Hepatocyte (in vitro differentiated cells): ENCODE data around the gene CLEC16A. TPM values are rescaled to one million over a fixed set of nuclear protein-coding genes. Genes with fewer than 3 reads are reported as not detected.

Experiments
- DNase-seq: peaks from one replicate; pipeline ENCODE4 v3.0.0-alpha.2; 2016; ENCODE audit warnings: low spot score
- H2AFZ ChIP-seq: fragments of 200-600 bp; sonication (generic); 2 replicates; pipeline ENCODE4 v1.6.0; 2016; ENCODE audit warnings: antibody characterized with exemption, mild to moderate bottlenecking
- H3K27ac ChIP-seq: fragments of 200-600 bp; sonication (generic); 2 replicates; pipeline ENCODE4 v1.5.1; 2016; ENCODE audit warnings: mild to moderate bottlenecking
- H3K27me3 ChIP-seq: fragments of 200-600 bp; sonication (generic); 2 replicates; pipeline ENCODE4 v1.6.1; 2016
- H3K36me3 ChIP-seq: fragments of 200-600 bp; sonication (generic); replicated peaks from 2 replicates; pipeline ENCODE4 v1.5.1; 2016; ENCODE audit warnings: low read depth; ENCODE audit not compliant: insufficient read depth
- H3K4me1 ChIP-seq: fragments of 200-600 bp; sonication (generic); 2 replicates; pipeline ENCODE4 v1.5.1; 2016; ENCODE audit warnings: mild to moderate bottlenecking, moderate library complexity; ENCODE audit not compliant: insufficient read depth
- H3K4me2 ChIP-seq: fragments of 200-600 bp; sonication (generic); 2 replicates; pipeline ENCODE4 v1.6.0; 2016
- H3K4me3 ChIP-seq: fragments of 200-600 bp; sonication (generic); 2 replicates; pipeline ENCODE4 v1.5.1; 2016; ENCODE audit warnings: mild to moderate bottlenecking
- H3K79me2 ChIP-seq: fragments of 200-600 bp; sonication (generic); 2 replicates; pipeline ENCODE4 v1.6.0; 2017; ENCODE audit warnings: mild to moderate bottlenecking
- H3K9me2 ChIP-seq: fragments of 200-600 bp; sonication (generic); replicated peaks from 2 replicates; pipeline ENCODE4 v1.6.0; 2017; ENCODE audit warnings: mild to moderate bottlenecking; ENCODE audit not compliant: insufficient read depth
- H3K9me3 ChIP-seq: fragments of 200-600 bp; sonication (generic); 2 replicates; pipeline ENCODE4 v1.5.1; 2016; ENCODE audit warnings: low read depth, mild to moderate bottlenecking
- H4K20me1 ChIP-seq: fragments of 200-600 bp; sonication (generic); 2 replicates; pipeline ENCODE4 v1.6.0; 2016; ENCODE audit warnings: mild to moderate bottlenecking; ENCODE audit not compliant: insufficient read depth, poor library complexity, severe bottlenecking
- CTCF ChIP-seq: fragments of 200-600 bp; sonication (generic); IDR thresholded peaks from 2 replicates; pipeline ENCODE4 v1.5.1; 2016; ENCODE audit warnings: antibody characterized with exemption, mild to moderate bottlenecking; ENCODE audit not compliant: poor library complexity
- EZH2 ChIP-seq: fragments of 200-600 bp; sonication (generic); IDR thresholded peaks from 2 replicates; pipeline ENCODE4 v1.6.1; 2016; ENCODE audit warnings: antibody characterized with exemption, mild to moderate bottlenecking, borderline replicate concordance
- EZH2phosphoT487 ChIP-seq: fragments of 200-600 bp; sonication (generic); IDR thresholded peaks from one replicate; pipeline ENCODE4 v1.6.1; 2018; ENCODE audit warnings: antibody characterized with exemption, mild to moderate bottlenecking, low read depth, moderate library complexity; ENCODE audit not compliant: unreplicated experiment, severe bottlenecking
- WGBS: methylation state at CpG from one replicate; pipeline ENCODE4 v1.1.6; 2016; ENCODE audit warnings: low lambda C conversion rate; ENCODE audit errors: missing lambda C conversion rate; 5-methylcytosine and 5-hydroxymethylcytosine counted together
- polyA plus RNA-seq: library from polyadenylated mRNA; unstranded; fragments of >200 nt; fragmentation: Nextera tagmentation; extraction: Ambion mirVana; gene quantifications from 2 replicates; pipeline ENCODE4 v1.2.1, GENCODE V29; 2016
- total RNA-seq: library from RNA; depleted of rRNA; stranded (reverse); fragments of >200 nt; gene quantifications from 2 replicates; pipeline ENCODE4 v1.2.3, GENCODE V29; 2014

The CLEC16A gene
- total and polyA plus RNA-seq, 2 experiments from 2014 or later, result 22.3 to 22.6 TPM

- Histone ChIP-seq H2AFZ (no peak overlapping the region), H3K4me1 (peaks cover 29% of the 10 kb centered on the region), H3K36me3 (no peaks in the 10 kb centered on the region), H3K27me3 (no peaks in the 10 kb centered on the region), H3K4me2 (peak overlapping the region; percentile 89), H3K4me3 (no peak overlapping the region), H3K27ac (no peak overlapping the region), H3K9me3 (no peaks in the 10 kb centered on the region), H4K20me1 (peaks cover 63% of the 10 kb centered on the region), H3K9me2 (no peaks in the 10 kb centered on the region), H3K79me2 (peaks cover 90% of the 10 kb centered on the region)
- 94% methylated on average over 7 of the region's 7 CpGs for WGBS
- TF ChIP-seq EZH2 (no peak), CTCF (no peak), EZH2phosphoT487 (no peak)
- no peak for DNase-seq
Measured at GRCh38 chr16:10938321-10938720, 6.0 kb upstream of the CLEC16A start.

GRCh38 chr16:10938796-10939648, 5.3 kb upstream of the CLEC16A start:
- Histone ChIP-seq H3K4me2 (peak overlapping the region; percentile 89), H3K4me1 (peaks cover 31% of the 10 kb centered on the region), H3K9me3 (no peaks in the 10 kb centered on the region), H3K27ac (no peak overlapping the region), H3K4me3 (no peak overlapping the region), H2AFZ (no peak overlapping the region), H3K79me2 (peaks cover 83% of the 10 kb centered on the region), H3K9me2 (no peaks in the 10 kb centered on the region), H3K36me3 (no peaks in the 10 kb centered on the region), H4K20me1 (peaks cover 57% of the 10 kb centered on the region), H3K27me3 (no peaks in the 10 kb centered on the region)
- 72% methylated on average over 7 of the region's 7 CpGs for WGBS
- DNase-seq, result no peak
- TF ChIP-seq EZH2 (no peak), CTCF (no peak), EZH2phosphoT487 (no peak)

- H3K79me2 ChIP-seq, result peaks cover 77% of the 10 kb centered on the region
Measured at GRCh38 chr16:10939649-10940234, 4.6 kb upstream of the CLEC16A start.

More at GRCh38 chr16:10939649-10940234, 4.6 kb upstream of the CLEC16A start:
- no peak for DNase-seq
- Histone ChIP-seq H3K27me3 (no peaks in the 10 kb centered on the region), H3K9me3 (no peaks in the 10 kb centered on the region), H4K20me1 (peaks cover 51% of the 10 kb centered on the region), H2AFZ (no peak overlapping the region), H3K36me3 (no peaks in the 10 kb centered on the region), H3K27ac (no peak overlapping the region), H3K4me3 (peak overlapping the region; percentile 25), H3K4me2 (peak overlapping the region; percentile 89), H3K4me1 (peaks cover 31% of the 10 kb centered on the region), H3K9me2 (no peaks in the 10 kb centered on the region)
- 95% methylated on average over 7 of the region's 7 CpGs for WGBS
- TF ChIP-seq CTCF, result no peak
